H1 (cell line): Measurements from ENCODE around the gene ASB16. TPM values are rescaled to one million over a fixed set of nuclear protein-coding genes. Genes with fewer than 3 reads are reported as not detected.
A peak's percentile ranks its signal among the peaks of the same experiment; 100 is the strongest.

ENCODE experiments used
- CTCF ChIA-PET: fragments of 300-600 bp; sonication (Branson Sonifier 250); formaldehyde crosslinking; loops from one replicate; lab custom pipeline; 2021; ENCODE audit not compliant: partially characterized antibody; lab: Charles Lee
- POLR2A ChIA-PET: fragments of 300-600 bp; sonication (Branson Sonifier 250); formaldehyde crosslinking; loops from one replicate; lab custom pipeline; 2021; ENCODE audit warnings: inconsistent platforms; ENCODE audit not compliant: partially characterized antibody; lab: Charles Lee
- DNase-seq, 2 experiments: peaks; one replicate each; pipeline versions ENCODE4 v3.0.0 to v3.0.0-alpha.2; 2010 to 2022; ENCODE audit warnings: low spot score in 2 of 2, low read depth in 1 of 2, mixed read lengths in 1 of 2
- FAIRE-seq: peaks from 2 replicates; lab custom pipeline; 2011; peaks lifted over from hg19 to GRCh38; lab: Jason Lieb, UNC
- H2AFZ ChIP-seq: 2 replicates; pipeline ENCODE4 v1.8.1; 2012; ENCODE audit warnings: low read length, inconsistent platforms
- H2AK5ac ChIP-seq: 2 replicates; pipeline ENCODE4 v1.6.1; 2013; ENCODE audit warnings: low read depth, low read length
- H2BK120ac ChIP-seq: replicated peaks from 2 replicates; pipeline ENCODE3; 2013; ENCODE audit warnings: low read depth, low read length, inconsistent platforms
- H2BK12ac ChIP-seq: 2 replicates; pipeline ENCODE4 v1.6.1; 2013; ENCODE audit warnings: low read depth, low read length
- H2BK15ac ChIP-seq: 2 replicates; pipeline ENCODE4 v1.6.1; 2013; ENCODE audit warnings: low read length
- H2BK20ac ChIP-seq: 2 replicates; pipeline ENCODE4 v1.6.1; 2013; ENCODE audit warnings: low read length
- H2BK5ac ChIP-seq: 2 replicates; pipeline ENCODE4 v1.6.1; 2013; ENCODE audit warnings: low read depth, low read length
- H3K14ac ChIP-seq: 2 replicates; pipeline ENCODE4 v1.6.1; 2013; ENCODE audit warnings: inconsistent platforms; ENCODE audit not compliant: insufficient read length
- H3K18ac ChIP-seq: 2 replicates; pipeline ENCODE4 v1.6.1; 2013; ENCODE audit warnings: low read length; ENCODE audit errors: extremely low read depth
- H3K23ac ChIP-seq: 2 replicates; pipeline ENCODE4 v1.6.1; 2013; ENCODE audit warnings: inconsistent platforms; ENCODE audit not compliant: insufficient read length
- H3K23me2 ChIP-seq: 2 replicates; pipeline ENCODE4 v1.6.1; 2013; ENCODE audit warnings: low read depth, low read length
- H3K27ac ChIP-seq: 2 replicates; pipeline ENCODE4 v1.6.1; 2011; ENCODE audit warnings: low read depth, low read length, inconsistent platforms
- H3K27me3 ChIP-seq, 4 experiments: replicated peaks in 1 of 4; 1 replicate in 1 of 4; 2 replicates in 3 of 4; pipeline versions ENCODE4 v1.6.1 to v1.8.1; 2011 to 2013; ENCODE audit warnings: low read length in 3 of 4, mild to moderate bottlenecking in 3 of 4, inconsistent platforms in 2 of 4, mixed read lengths in 2 of 4, moderate library complexity in 1 of 4; ENCODE audit not compliant: control insufficient read depth in 3 of 4, insufficient read depth in 3 of 4; ENCODE audit errors: extremely low read depth in 1 of 4
- H3K36me3 ChIP-seq, 4 experiments: 2 replicates each; pipeline versions ENCODE4 v1.6.1 to v1.8.1; 2011 to 2013; ENCODE audit warnings: mild to moderate bottlenecking in 4 of 4, low read length in 3 of 4, moderate library complexity in 2 of 4, control low read depth in 1 of 4, inconsistent platforms in 1 of 4; ENCODE audit not compliant: insufficient read depth in 4 of 4, control insufficient read depth in 2 of 4
- H3K4ac ChIP-seq: replicated peaks from 2 replicates; pipeline ENCODE3; 2013; ENCODE audit warnings: low read length, low read depth, mixed read lengths, inconsistent platforms; ENCODE audit not compliant: insufficient read length
- H3K4me1 ChIP-seq, 4 experiments: replicated peaks in 1 of 4; 1 replicate in 1 of 4; 2 replicates in 3 of 4; pipeline versions ENCODE4 v1.6.1 to v1.8.1; 2011 to 2013; ENCODE audit warnings: low read length in 3 of 4, inconsistent platforms in 2 of 4, mixed read lengths in 1 of 4; ENCODE audit not compliant: insufficient read depth in 4 of 4, control insufficient read depth in 3 of 4
- H3K4me2 ChIP-seq, 2 experiments: 2 replicates each; pipeline versions ENCODE4 v1.6.1 to v1.8.1; 2011 to 2013; ENCODE audit warnings: low read depth in 2 of 2, low read length in 2 of 2, control low read depth in 1 of 2, inconsistent platforms in 1 of 2, mild to moderate bottlenecking in 1 of 2; ENCODE audit not compliant: insufficient read depth in 1 of 2
- H3K4me3 ChIP-seq, 4 experiments: fragments of 200-600, 300-600 bp in 1 of 4; sonication (generic), shearing (Covaris generic), sonication (Bioruptor Twin) in 1 of 4; 2 replicates each; pipeline versions ENCODE4 v1.5.1 to v1.8.1; 2011 to 2016; ENCODE audit warnings: low read length in 4 of 4, low read depth in 3 of 4, control low read depth in 2 of 4, inconsistent platforms in 2 of 4, mild to moderate bottlenecking in 2 of 4, mixed read lengths in 1 of 4, moderate library complexity in 1 of 4; ENCODE audit not compliant: insufficient read depth in 2 of 4; ENCODE audit errors: extremely low read depth in 1 of 4
- H3K56ac ChIP-seq: replicated peaks from 2 replicates; pipeline ENCODE3; 2013; ENCODE audit warnings: low read depth, mild to moderate bottlenecking, mixed read lengths, low read length, inconsistent platforms; ENCODE audit not compliant: insufficient read length
- H3K79me1 ChIP-seq: 2 replicates; pipeline ENCODE4 v1.6.1; 2013; ENCODE audit warnings: low read depth, low read length, control low read depth
- H3K79me2 ChIP-seq, 2 experiments: 2 replicates each; pipeline versions ENCODE4 v1.6.1 to v1.8.1; 2012 to 2013; ENCODE audit warnings: low read length in 2 of 2, mild to moderate bottlenecking in 2 of 2, inconsistent platforms in 1 of 2; ENCODE audit not compliant: insufficient read depth in 2 of 2, control insufficient read depth in 1 of 2
- H3K9ac ChIP-seq, 4 experiments: replicated peaks in 1 of 4; 1 replicate in 1 of 4; 2 replicates in 3 of 4; pipeline versions ENCODE4 v1.6.1 to v1.8.1; 2011 to 2013; ENCODE audit warnings: low read depth in 3 of 4, low read length in 3 of 4, control low read depth in 2 of 4, mild to moderate bottlenecking in 2 of 4, moderate library complexity in 2 of 4, inconsistent platforms in 1 of 4; ENCODE audit errors: extremely low read depth in 1 of 4
- H3K9me3 ChIP-seq, 2 experiments: 2 replicates each; pipeline versions ENCODE4 v1.6.1 to v1.8.1; 2012 to 2013; ENCODE audit warnings: mild to moderate bottlenecking in 2 of 2, moderate library complexity in 2 of 2, control low read depth in 1 of 2, inconsistent platforms in 1 of 2, low read depth in 1 of 2, low read length in 1 of 2, mixed read lengths in 1 of 2; ENCODE audit not compliant: insufficient read depth in 2 of 2
- H4K20me1 ChIP-seq, 2 experiments: replicated peaks in 1 of 2; 2 replicates each; pipeline versions ENCODE3 to v1.8.1; 2011 to 2013; ENCODE audit warnings: inconsistent platforms in 2 of 2, low read length in 2 of 2, mild to moderate bottlenecking in 1 of 2; ENCODE audit not compliant: insufficient read depth in 2 of 2, control insufficient read depth in 1 of 2
- H4K5ac ChIP-seq: 2 replicates; pipeline ENCODE4 v1.6.1; 2013; ENCODE audit warnings: low read length, low read depth, mixed read lengths, inconsistent platforms; ENCODE audit not compliant: insufficient read length
- H4K8ac ChIP-seq: 2 replicates; pipeline ENCODE4 v1.8.0; 2013; ENCODE audit warnings: mild to moderate bottlenecking, moderate library complexity, low read length, inconsistent platforms; ENCODE audit not compliant: insufficient read depth; ENCODE audit errors: extremely low read depth
- H4K91ac ChIP-seq: replicated peaks from 2 replicates; pipeline ENCODE3; 2013; ENCODE audit warnings: low read length, mixed read lengths, inconsistent platforms; ENCODE audit not compliant: insufficient read length
- CHD2 ChIP-seq: IDR thresholded peaks from 2 replicates; pipeline ENCODE4 v1.6.1; 2012; ENCODE audit warnings: low read length, improper control_type of control experiment
- CREB1 ChIP-seq: IDR thresholded peaks from 2 replicates; pipeline ENCODE4 v1.6.1; 2012; ENCODE audit warnings: inconsistent platforms
- EGR1 ChIP-seq: IDR thresholded peaks from 2 replicates; pipeline ENCODE4 v1.6.1; 2011; ENCODE audit warnings: low read depth, low read length, borderline replicate concordance
- JUN ChIP-seq: IDR thresholded peaks from 2 replicates; pipeline ENCODE4 v1.6.1; 2011; ENCODE audit warnings: low read depth, mild to moderate bottlenecking, improper control_type of control experiment, low read length
- POLR2A ChIP-seq, 2 experiments: IDR thresholded peaks; 1 replicate in 1 of 2; 2 replicates in 1 of 2; pipeline ENCODE4 v1.6.1; 2011; ENCODE audit warnings: low read depth in 2 of 2, low read length in 2 of 2, mild to moderate bottlenecking in 2 of 2; ENCODE audit errors: control extremely low read depth in 1 of 2
- POLR2AphosphoS5 ChIP-seq: IDR thresholded peaks from 2 replicates; pipeline ENCODE4 v1.6.1; 2011; ENCODE audit warnings: low read depth, low read length
- SP1 ChIP-seq: IDR thresholded peaks from 2 replicates; pipeline ENCODE4 v1.6.1; 2011; ENCODE audit warnings: low read depth, low read length
- TAF1 ChIP-seq: IDR thresholded peaks from 2 replicates; pipeline ENCODE4 v1.6.1; 2011; ENCODE audit warnings: mild to moderate bottlenecking, low read depth, low read length
- TAF7 ChIP-seq: optimal IDR thresholded peaks from 2 replicates; pipeline ENCODE3; 2011; ENCODE audit warnings: low read depth, mild to moderate bottlenecking, inconsistent platforms, low read length, moderate library complexity, borderline replicate concordance
- TBP ChIP-seq: IDR thresholded peaks from 2 replicates; pipeline ENCODE4 v1.6.1; 2011; ENCODE audit warnings: low read depth, low read length, improper control_type of control experiment
- WGBS, 2 experiments: shearing (Covaris generic) in 1 of 2; methylation state at CpG; one replicate each; pipeline versions ENCODE4 v1.1.6 to v1.1.7; 2013 to 2015; ENCODE audit warnings: low lambda C conversion rate in 2 of 2, mixed read lengths in 2 of 2, inconsistent platforms in 1 of 2, low coverage in 1 of 2, missing lambda C conversion rate in 1 of 2; ENCODE audit not compliant: insufficient replicate concordance in 2 of 2, insufficient coverage in 1 of 2, insufficient read length in 1 of 2; ENCODE audit errors: extremely low coverage in 1 of 2, missing lambda C conversion rate in 1 of 2; 5-methylcytosine and 5-hydroxymethylcytosine counted together
- polyA plus RNA-seq, 7 experiments: library from polyadenylated mRNA; depleted of rRNA in 3 of 7; stranded (reverse) in 5 of 7; unstranded in 2 of 7; fragments of >200 nt in 5 of 7; fragments of 200-250 nt in 2 of 7; gene quantifications; 1 replicate in 5 of 7; 2 replicates in 1 of 7; 4 replicates in 1 of 7; pipeline versions ENCODE4 v1.2.1 to v1.2.3, GENCODE V29; 2011 to 2013; ENCODE audit warnings: missing spikeins in 2 of 7, mixed read lengths in 2 of 7
- total RNA-seq: library from RNA; stranded (reverse); fragmentation: NEBNext Ultra II Directional; extraction: Animal tissue kit (Norgen Biotek cat#: 25700); gene quantifications from 2 replicates; pipeline ENCODE4 v1.2.1, GENCODE V29; 2021

ASB16 gene
- total and polyA plus RNA-seq, 2 of the 8 experiments (the other 6 are each of a cell fraction or from before 2014, with no cell fraction given): 0.05 TPM; not detected in 1

- Histone ChIP-seq H4K20me1 (peaks cover 0 to 14% of the 10 kb centered on the region in 2 experiments), H2BK5ac (0 out of 2 replicates have a peak overlapping the region, but pooled peaks have one; percentile 3), H3K36me3 (peaks cover 22 to 44% (median 28%) of the 10 kb centered on the region in 4 experiments), H3K23me2 (no peaks in the 10 kb centered on the region), H4K91ac (no peak overlapping the region), H3K4me3 (peak overlapping the region in 3 of 4 experiments; percentile 23 to 28 (median 28); a peak in 3 of 8 replicates), H2BK12ac (no peak overlapping the region), H3K9me3 (no peaks in the 10 kb centered on the region), H3K14ac (no peak overlapping the region), H3K23ac (no peak overlapping the region), H3K4ac (no peak overlapping the region), H2AK5ac (no peak overlapping the region), H2BK120ac (no peak overlapping the region), H3K27me3 (no peaks in the 10 kb centered on the region), H3K4me1 (peaks cover 0 to 12% (median 9%) of the 10 kb centered on the region in 4 experiments; a peak in 6 of 7 replicates), H4K8ac (no peak overlapping the region; the same call in 1 of the 2 replicates), H4K5ac (no peak overlapping the region), H3K27ac (no peak overlapping the region), H3K4me2 (peak overlapping the region; percentile 37 to 46; a peak in 3 of 4 replicates), H2BK15ac (no peak overlapping the region), H3K56ac (no peak overlapping the region), H2AFZ (no peak overlapping the region), H3K9ac (no peak overlapping the region; a peak in 1 of 7 replicates), H3K79me1 (no peaks in the 10 kb centered on the region; the same call in none of the 2 replicates), H3K18ac (no peak overlapping the region; the same call in 1 of the 2 replicates), H3K79me2 (peaks cover 0 to 16% of the 10 kb centered on the region in 2 experiments; a peak in 1 of 4 replicates), H2BK20ac (no peak overlapping the region)
- peak; percentile 44 to 69 for DNase-seq
- peak; percentile 55 for FAIRE-seq
- 67% methylated on average over 3 of the region's 7 CpGs; no CpG with 5 or more reads in 1 of the 2 experiments for WGBS, 2 experiments
- ChIA-PET CTCF (interaction anchor here (0.6 to 2.2 kb wide), 8 partner anchors 12 to 171 kb away, joined by 3 to 8 read pairs (median 4); partner anchors contain the start of gene FAM171A2), POLR2A (interaction anchor here (0.7 to 4.4 kb wide), 16 partner anchors 12 to 178 kb away, joined by 3 to 16 read pairs (median 4); partner anchors contain the start of genes GRN and SLC25A39)
- TF ChIP-seq TAF7 (peak; percentile 27), TAF1 (peak; percentile 38; the same call in 1 of the 2 replicates), EGR1 (no peak), CHD2 (no peak), TBP (peak; percentile 30; the same call in 1 of the 2 replicates), SP1 (peak; percentile 51; the same call in 1 of the 2 replicates), CREB1 (0 out of 2 replicates have a peak, but pooled peaks have one; percentile 7), POLR2AphosphoS5 (peak; percentile 72), POLR2A (IDR thresholded peaks at IDR 0.05; ENCODE audit: control extremely low read depth in 1 of 2, low read depth in 2 of 2, low read length in 2 of 2) (peak in 1 of 2 experiments; percentile 68; a peak in 1 of 3 replicates), JUN (no peak)
Measured at GRCh38 chr17:44191941-44192496, 21.5 kb downstream of the ASB16 start.
